Stimulated activated CD4-positive, alpha-beta T cell treated with anti-CD3 and anti-CD28 coated beads, Interleukin-1b, Interleukin-23, amount 100 ng/mL, for 1 hour (primary cell): ENCODE results near the gene HAT1.
A peak's percentile ranks its signal among the peaks of the same experiment; 100 is the strongest.
"Not testable (repeated sequence)": the region's sequence is repeated elsewhere in the genome, so short reads cannot be mapped to it uniquely, and the experiment has no call there.

Experiments used
- DNase-seq, 2 donors: peaks; one replicate each; pipeline ENCODE4 v3.0.0-alpha.2; 2020; ENCODE audit warnings: low read depth in 2 of 2

Gene HAT1

GRCh38 chr2:171972329-171972982, 50.2 kb downstream of the HAT1 start:
- no peak for DNase-seq

- DNase-seq, result no peak
Measured at GRCh38 chr2:171979103-171979502, 56.8 kb downstream of the HAT1 start.

GRCh38 chr2:171983924-171984323, 61.7 kb downstream of the HAT1 start:
- DNase-seq, result not testable (repeated sequence)

- DNase-seq, result no peak
Measured at GRCh38 chr2:171985076-171985475, 62.8 kb downstream of the HAT1 start.

- DNase-seq, result no peak
Measured at GRCh38 chr2:171986778-171987177, 64.5 kb downstream of the HAT1 start.

GRCh38 chr2:171991027-171991426, 68.8 kb downstream of the HAT1 start:
- no peak for DNase-seq

- DNase-seq, result no peak
Measured at GRCh38 chr2:171995586-171995985, 73.3 kb downstream of the HAT1 start.

GRCh38 chr2:171996021-171996420, 73.8 kb downstream of the HAT1 start:
- no peak for DNase-seq

GRCh38 chr2:171997031-171997430, 74.8 kb downstream of the HAT1 start:
- DNase-seq, result not testable (repeated sequence)

GRCh38 chr2:171999161-171999560, 76.9 kb downstream of the HAT1 start:
- DNase-seq, result no peak

- peak; percentile 52 to 75 for DNase-seq
Measured at GRCh38 chr2:171999604-172000469, 77.6 kb downstream of the HAT1 start, which contains the start of gene METAP1D. Gene METAP1D, plus strand, starts transcription at chr2:171999953. Its CDS starts 17 bp downstream, at chr2:171999970.

- no peak for DNase-seq
Measured at GRCh38 chr2:172000696-172001361, 78.6 kb downstream of the HAT1 start.

GRCh38 chr2:172007372-172007771, 85.1 kb downstream of the HAT1 start:
- DNase-seq, result no peak

- DNase-seq, result no peak
Measured at GRCh38 chr2:172009823-172010222, 87.6 kb downstream of the HAT1 start.

- DNase-seq, result no peak
Measured at GRCh38 chr2:172011812-172012575, 89.7 kb downstream of the HAT1 start.

GRCh38 chr2:172012677-172013391, 90.6 kb downstream of the HAT1 start:
- DNase-seq, result no peak

GRCh38 chr2:172013396-172013795, 91.1 kb downstream of the HAT1 start:
- DNase-seq, result no peak

GRCh38 chr2:172021074-172021931, 99.0 kb downstream of the HAT1 start:
- DNase-seq, result no peak

GRCh38 chr2:172021955-172022354, 99.7 kb downstream of the HAT1 start:
- no peak for DNase-seq

- no peak for DNase-seq
Measured at GRCh38 chr2:172031536-172031935, 109.3 kb downstream of the HAT1 start.
